Activated effector memory CD4-positive, alpha-beta T cell treated with anti-CD3 and anti-CD28 coated beads, Interleukin-2, amount 50 U/mL, for 16 hours (primary cell): Measurements from ENCODE around the gene CNTRL.
A peak's percentile ranks its signal among the peaks of the same experiment; 100 is the strongest.

Experiments used
- DNase-seq: peaks from one replicate; pipeline ENCODE4 v3.0.0-alpha.2; 2020

CNTRL gene

GRCh38 chr9:121204611-121205010, 129.9 kb downstream of the CNTRL start:
- no peak for DNase-seq

GRCh38 chr9:121206516-121207370, 132.0 kb downstream of the CNTRL start:
- no peak for DNase-seq

DNA sequence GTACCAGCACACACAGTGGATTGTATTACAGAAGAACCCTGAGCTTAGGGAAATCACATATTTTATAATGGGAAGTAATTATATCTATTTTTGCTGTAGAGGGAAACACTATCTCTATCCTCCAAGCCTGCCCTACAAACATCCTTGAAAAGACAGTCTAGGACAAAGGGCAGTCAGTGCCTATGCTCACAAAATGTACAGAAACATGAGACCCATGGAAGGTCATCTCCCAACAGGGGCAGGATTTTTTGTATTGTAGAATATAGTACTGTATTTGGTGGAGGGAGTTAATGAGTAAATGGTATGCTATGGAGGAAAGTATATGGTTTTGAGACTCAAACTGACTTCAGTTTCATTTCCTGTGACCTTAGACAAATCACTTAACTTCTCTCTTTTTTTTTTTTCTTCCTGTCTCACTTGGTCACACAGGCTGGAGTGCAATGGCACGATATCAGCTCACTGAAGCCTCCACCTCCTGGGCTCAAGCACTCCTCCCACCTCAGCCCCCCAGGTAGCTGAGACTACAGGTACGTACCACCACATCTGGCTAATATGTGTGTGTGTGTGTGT, 132.7 kb downstream of the CNTRL start:
- DNase-seq, result no peak

GRCh38 chr9:121210536-121210935, 135.8 kb downstream of the CNTRL start:
- DNase-seq, result no peak

DNA sequence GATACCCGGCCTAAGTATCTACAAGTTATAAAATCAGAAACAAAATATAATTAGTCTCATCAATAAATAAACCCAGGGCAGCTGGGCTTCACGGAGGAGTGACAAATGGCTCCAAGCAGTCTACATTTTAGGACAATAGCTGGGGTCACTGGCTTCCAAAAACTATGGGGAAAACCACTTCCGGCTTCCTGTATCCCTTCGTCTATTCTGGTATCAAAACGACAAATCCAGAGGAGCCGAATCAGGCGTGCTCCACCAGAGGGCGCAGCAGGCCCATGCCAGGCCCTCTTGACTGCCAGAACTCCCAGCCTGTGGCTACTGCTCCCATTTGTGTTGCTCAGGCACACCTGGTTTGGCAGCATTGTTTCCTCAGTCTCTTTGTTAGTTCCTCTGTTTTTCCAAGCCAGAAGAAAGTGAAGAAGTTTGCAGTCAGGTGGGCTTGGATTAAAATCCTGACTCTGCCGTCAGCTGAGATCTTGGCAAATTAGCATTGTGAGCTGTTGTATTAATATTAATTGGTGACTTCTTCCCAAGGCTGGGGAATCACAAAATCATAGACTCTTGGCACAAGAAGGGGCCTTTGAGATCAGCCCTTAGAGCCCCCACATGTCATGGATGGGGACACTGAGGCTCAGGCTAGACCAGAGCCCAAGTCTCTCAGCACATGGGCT, 138.5 kb downstream of the CNTRL start:
- DNase-seq, result peak; percentile 86

DNA sequence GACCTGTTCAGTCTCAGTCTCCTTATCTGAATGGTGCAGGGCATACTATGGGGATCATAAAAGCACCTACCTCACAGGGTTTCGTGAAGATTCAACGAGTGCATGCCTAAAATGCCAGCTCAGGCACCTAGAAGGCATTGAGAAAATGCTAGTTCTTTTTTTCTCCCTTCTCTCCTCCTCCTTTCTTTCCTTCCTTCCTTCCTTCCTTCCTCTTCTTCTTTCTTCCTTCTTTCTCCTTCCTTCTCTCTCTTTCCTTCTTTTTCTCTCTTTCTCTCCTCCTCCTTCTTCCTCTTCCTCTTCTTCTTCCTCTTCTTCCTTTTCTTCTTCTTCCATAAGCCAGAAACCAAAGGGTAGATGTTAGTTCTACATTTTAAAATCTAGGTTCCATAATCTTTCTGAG, 139.2 kb downstream of the CNTRL start:
- DNase-seq, result no peak

DNA sequence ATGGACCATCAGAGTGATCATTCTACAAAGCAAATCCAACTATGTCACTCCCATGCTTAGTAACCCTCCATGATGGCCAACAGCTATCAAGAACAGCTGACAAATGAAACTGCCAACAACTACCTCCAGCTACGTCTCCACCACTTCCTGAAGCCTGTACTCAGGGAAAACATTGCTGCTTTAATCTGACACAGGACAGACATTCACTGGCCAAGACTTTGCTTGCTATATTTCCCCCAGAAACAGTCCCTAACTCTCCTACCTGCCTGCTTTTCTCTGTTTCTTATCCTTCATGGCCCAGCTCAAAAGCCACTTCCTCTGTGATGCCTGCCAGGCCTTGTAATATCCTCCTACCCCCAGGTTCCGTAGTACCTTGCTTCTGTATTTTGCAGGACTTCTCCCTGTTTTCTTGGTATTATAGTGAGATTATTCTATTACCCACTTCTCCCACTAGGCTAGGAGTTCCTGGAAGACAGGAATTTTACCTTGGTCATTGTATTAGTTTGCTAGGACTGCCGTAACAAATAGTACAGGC, 141.6 kb downstream of the CNTRL start:
- no peak for DNase-seq

- DNase-seq, result no peak
These were observed 143.0 kb downstream of the CNTRL start for GRCh38 chr9:121217609-121218292.

GRCh38 chr9:121218357-121219027, 143.7 kb downstream of the CNTRL start:
- DNase-seq, result no peak

- no peak for DNase-seq
These were observed 144.8 kb downstream of the CNTRL start for GRCh38 chr9:121219530-121219929.

DNA sequence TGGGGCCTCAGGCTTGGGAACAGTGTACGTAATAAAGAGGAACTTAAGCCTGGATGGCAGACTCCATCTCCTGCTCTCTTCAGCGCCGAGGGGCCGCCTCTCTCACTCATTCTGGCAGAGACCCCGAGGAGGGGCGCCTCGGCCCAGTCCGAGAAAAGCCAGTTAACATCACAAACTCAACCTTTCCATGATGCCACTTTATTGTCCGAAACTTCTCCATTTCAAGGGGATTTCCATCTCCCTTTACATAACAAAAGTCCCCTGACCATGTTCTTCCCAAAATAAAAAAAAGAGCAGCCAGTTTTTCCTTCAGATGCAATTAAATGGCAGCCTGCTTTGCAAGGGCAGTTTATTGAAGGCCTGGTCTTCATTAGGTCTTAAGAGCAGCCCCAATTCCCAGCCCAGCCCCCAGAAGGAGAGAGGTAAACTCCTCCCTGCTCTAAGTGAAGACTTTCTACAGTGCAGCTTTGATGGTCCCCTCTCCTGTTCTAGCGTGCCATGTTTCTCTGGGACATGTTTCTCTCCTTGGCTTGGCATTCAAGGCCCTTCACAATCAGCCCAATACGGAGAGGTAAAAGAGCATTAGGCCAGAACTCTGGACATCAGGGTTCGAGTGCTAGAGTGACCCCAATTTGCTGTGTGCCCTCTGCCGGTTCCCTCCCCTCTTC, 146.4 kb downstream of the CNTRL start:
- no peak for DNase-seq

DNA sequence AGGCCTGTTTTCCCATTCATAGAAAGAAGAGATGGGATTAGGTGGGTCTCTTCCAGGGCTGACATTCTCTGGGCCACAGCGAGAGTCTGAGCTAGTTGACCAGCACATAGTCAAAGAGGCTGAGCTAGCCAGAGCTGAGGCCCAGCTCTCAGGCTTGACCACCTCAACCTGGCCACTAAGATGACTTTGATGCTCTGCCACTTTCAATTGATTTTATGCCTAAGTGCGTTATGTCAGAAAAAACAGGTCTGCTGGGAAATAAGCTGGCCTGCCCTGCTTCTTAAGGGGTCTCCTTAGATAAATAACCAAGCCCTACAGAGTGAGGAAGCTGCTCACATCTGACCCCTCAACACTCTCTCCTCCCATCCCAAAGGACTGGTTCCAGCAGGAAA, 146.9 kb downstream of the CNTRL start:
- DNase-seq, result no peak

- DNase-seq, result no peak
These were observed 147.9 kb downstream of the CNTRL start for GRCh38 chr9:121222524-121223171.

DNA sequence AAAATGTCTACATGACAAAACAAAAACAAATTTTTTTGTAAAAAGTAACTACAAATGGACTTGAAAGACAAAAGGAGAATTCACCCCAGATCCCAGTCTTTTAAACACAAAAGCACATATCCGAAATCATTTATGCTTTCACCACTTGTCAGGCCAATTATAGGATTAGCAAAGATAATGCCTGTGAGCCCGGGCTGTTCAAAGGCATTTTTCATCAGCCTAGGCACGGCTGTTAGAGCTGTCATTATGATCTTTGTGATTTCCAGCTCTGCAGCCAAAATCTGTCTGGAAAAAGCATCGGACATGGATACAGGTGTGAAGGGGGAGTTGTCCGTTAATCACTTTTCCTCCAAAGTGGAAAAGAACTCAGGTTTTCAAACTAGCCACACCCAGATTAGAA, 150.5 kb downstream of the CNTRL start:
- DNase-seq, result no peak

DNA sequence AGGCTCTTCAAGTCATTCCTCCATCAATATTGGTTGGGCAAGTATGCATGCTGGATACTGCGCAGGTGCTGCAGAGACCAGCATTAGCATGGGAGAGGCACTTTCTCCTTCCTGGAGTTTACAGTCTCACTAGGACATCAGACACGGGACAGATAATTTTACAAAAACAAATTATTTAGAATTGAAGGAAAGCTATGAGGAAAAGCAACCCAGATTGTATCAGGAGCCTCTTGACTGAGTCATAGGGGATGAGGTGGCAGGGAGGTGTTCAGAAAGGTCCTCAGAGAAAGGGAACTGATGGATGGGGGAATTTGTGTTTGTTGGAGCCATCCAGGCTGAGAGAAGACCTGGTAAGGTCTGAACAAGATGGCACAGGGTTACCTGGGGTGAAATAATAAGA, 151.4 kb downstream of the CNTRL start:
- DNase-seq, result no peak
